Measurements from ENCODE around the gene RNF4.
A peak's percentile ranks its signal among the peaks of the same experiment; 100 is the strongest.
"Not testable (repeated sequence)": the region's sequence is repeated elsewhere in the genome, so short reads cannot be mapped to it uniquely, and the experiment has no call there.

Gene RNF4

GRCh38 chr4:2468456-2469191 lies at the start of gene RNF4:
TSS of gene RNF4 (plus strand) at chr4:2469106. CDS start at chr4:2490494, 21,388 bp downstream.
- DNase-seq, result peak; percentile 97

GRCh38 chr4:2419814-2420213 lies 49.1 kb upstream of the RNF4 start:
- no peak for DNase-seq

GRCh38 chr4:2421928-2422327 lies 47.0 kb upstream of the RNF4 start:
- DNase-seq, result no peak

- DNase-seq, result no peak
Observed at GRCh38 chr4:2423066-2423465, 45.8 kb upstream of the RNF4 start.

GRCh38 chr4:2423695-2424094 lies 45.2 kb upstream of the RNF4 start:
- DNase-seq, result no peak

GRCh38 chr4:2424581-2424980 lies 44.3 kb upstream of the RNF4 start:
- DNase-seq, result no peak

- DNase-seq, result no peak
Observed at GRCh38 chr4:2425386-2426068, 43.4 kb upstream of the RNF4 start.

- DNase-seq, result no peak
Observed at GRCh38 chr4:2426069-2426397, 42.9 kb upstream of the RNF4 start.

GRCh38 chr4:2426711-2427275 lies 42.1 kb upstream of the RNF4 start:
- no peak for DNase-seq

- DNase-seq, result no peak
Observed at GRCh38 chr4:2427383-2428334, 41.2 kb upstream of the RNF4 start.

GRCh38 chr4:2428496-2429213 lies 40.3 kb upstream of the RNF4 start:
- no peak for DNase-seq

GRCh38 chr4:2429945-2430757 lies 38.8 kb upstream of the RNF4 start:
- not testable (repeated sequence) for DNase-seq

GRCh38 chr4:2432004-2432403 lies 36.9 kb upstream of the RNF4 start:
- DNase-seq, result no peak

- DNase-seq, result no peak
Observed at GRCh38 chr4:2432991-2433530, 35.8 kb upstream of the RNF4 start.

- no peak for DNase-seq
Observed at GRCh38 chr4:2433609-2434350, 35.1 kb upstream of the RNF4 start.

GRCh38 chr4:2434420-2434819 lies 34.5 kb upstream of the RNF4 start:
- DNase-seq, result no peak

- DNase-seq, result no peak
Observed at GRCh38 chr4:2436301-2436700, 32.6 kb upstream of the RNF4 start.

- no peak for DNase-seq
Observed at GRCh38 chr4:2436761-2437474, 32.0 kb upstream of the RNF4 start.

GRCh38 chr4:2437475-2438215 lies 31.3 kb upstream of the RNF4 start:
- no peak for DNase-seq
